ENCODE measurements around the gene UGT3A2. TPM values are rescaled to one million over a fixed set of nuclear protein-coding genes. Genes with fewer than 3 reads are reported as not detected.

Gene UGT3A2
- total RNA-seq, 1 experiment from 2014 or later, result not detected

GRCh38 chr5:36017622-36018021, 49.1 kb downstream of the UGT3A2 start:
- CTCF ChIA-PET, result no interaction called here
- BruUV-seq (replicated peaks), result no TSS peak
- Mint-ChIP-seq H3K4me3 (ENCODE audit: unreplicated experiment) (no peak overlapping the region), H3K27ac (ENCODE audit: low read depth, unreplicated experiment) (no peak overlapping the region), H3K4me1 (ENCODE audit: insufficient read depth, unreplicated experiment) (peaks cover 6% of the 10 kb centered on the region), H3K9me3 (ENCODE audit: unreplicated experiment) (peaks cover 7% of the 10 kb centered on the region), H3K36me3 (ENCODE audit: insufficient read depth, unreplicated experiment) (no peaks in the 10 kb centered on the region), H3K27me3 (ENCODE audit: insufficient read depth, unreplicated experiment) (no peaks in the 10 kb centered on the region)
- intact Hi-C loops (cut with micrococcal nuclease), result no loop called here
- TF ChIP-seq CTCF (IDR thresholded peaks at IDR 0.05; ENCODE audit: unreplicated experiment), result no peak
- POLR2A ChIA-PET, result no interaction called here
- DNase-seq (ENCODE audit: unreplicated experiment), result no peak

GRCh38 chr5:36017004-36017403, 49.7 kb downstream of the UGT3A2 start:
- Mint-ChIP-seq H3K4me1 (ENCODE audit: insufficient read depth, unreplicated experiment) (no peaks in the 10 kb centered on the region), H3K36me3 (ENCODE audit: insufficient read depth, unreplicated experiment) (no peaks in the 10 kb centered on the region), H3K9me3 (ENCODE audit: unreplicated experiment) (peaks cover 3% of the 10 kb centered on the region), H3K4me3 (ENCODE audit: unreplicated experiment) (no peak overlapping the region), H3K27ac (ENCODE audit: low read depth, unreplicated experiment) (no peak overlapping the region), H3K27me3 (ENCODE audit: insufficient read depth, unreplicated experiment) (no peaks in the 10 kb centered on the region)
- CTCF ChIA-PET, result no interaction called here
- no TSS peak for BruUV-seq (replicated peaks)
- POLR2A ChIA-PET, result no interaction called here
- no peak for TF ChIP-seq CTCF (IDR thresholded peaks at IDR 0.05; ENCODE audit: unreplicated experiment)
- intact Hi-C loops (cut with micrococcal nuclease), result no loop called here
- DNase-seq (ENCODE audit: unreplicated experiment), result no peak

- no peaks in the 10 kb centered on the region for H3K36me3 Mint-ChIP-seq (ENCODE audit: insufficient read depth, unreplicated experiment)
These were observed 53.5 kb downstream of the UGT3A2 start for GRCh38 chr5:36013182-36013581.

GRCh38 chr5:36009698-36010097, 57.0 kb downstream of the UGT3A2 start:
- no peaks in the 10 kb centered on the region for H3K4me1 Mint-ChIP-seq (ENCODE audit: insufficient read depth, unreplicated experiment)
- intact Hi-C loops (cut with micrococcal nuclease), result no loop called here
- no peaks in the 10 kb centered on the region for H3K36me3 Mint-ChIP-seq (ENCODE audit: insufficient read depth, unreplicated experiment)
- H3K9me3 Mint-ChIP-seq (ENCODE audit: unreplicated experiment), result peaks cover 15% of the 10 kb centered on the region
- ChIA-PET CTCF (interaction anchor here (0.6 kb wide), 1 partner anchor 962 kb away, joined by 3 read pairs; the partner anchor contains the start of gene AGXT2), POLR2A (no interaction called here)
- no peak for DNase-seq (ENCODE audit: unreplicated experiment)
- no peak overlapping the region for H3K27ac Mint-ChIP-seq (ENCODE audit: low read depth, unreplicated experiment)
- no peak overlapping the region for H3K4me3 Mint-ChIP-seq (ENCODE audit: unreplicated experiment)
- no peak for TF ChIP-seq CTCF (IDR thresholded peaks at IDR 0.05; ENCODE audit: unreplicated experiment)
- H3K27me3 Mint-ChIP-seq (ENCODE audit: insufficient read depth, unreplicated experiment), result no peaks in the 10 kb centered on the region
- no TSS peak for BruUV-seq (replicated peaks)

More at GRCh38 chr5:36013182-36013581, 53.5 kb downstream of the UGT3A2 start:
- Mint-ChIP-seq H3K27me3 (ENCODE audit: insufficient read depth, unreplicated experiment) (no peaks in the 10 kb centered on the region), H3K4me1 (ENCODE audit: insufficient read depth, unreplicated experiment) (no peaks in the 10 kb centered on the region), H3K4me3 (ENCODE audit: unreplicated experiment) (no peak overlapping the region), H3K9me3 (ENCODE audit: unreplicated experiment) (peaks cover 7% of the 10 kb centered on the region), H3K27ac (ENCODE audit: low read depth, unreplicated experiment) (no peak overlapping the region)
- BruUV-seq (replicated peaks), result no TSS peak
- ChIA-PET CTCF (no interaction called here), POLR2A (no interaction called here)
- intact Hi-C loops (cut with micrococcal nuclease), result no loop called here
- TF ChIP-seq CTCF (IDR thresholded peaks at IDR 0.05; ENCODE audit: unreplicated experiment), result no peak
- DNase-seq (ENCODE audit: unreplicated experiment), result no peak

All from MCF 10A (cell line).